ENCODE results near the gene VSTM4.

Gene VSTM4

DNA sequence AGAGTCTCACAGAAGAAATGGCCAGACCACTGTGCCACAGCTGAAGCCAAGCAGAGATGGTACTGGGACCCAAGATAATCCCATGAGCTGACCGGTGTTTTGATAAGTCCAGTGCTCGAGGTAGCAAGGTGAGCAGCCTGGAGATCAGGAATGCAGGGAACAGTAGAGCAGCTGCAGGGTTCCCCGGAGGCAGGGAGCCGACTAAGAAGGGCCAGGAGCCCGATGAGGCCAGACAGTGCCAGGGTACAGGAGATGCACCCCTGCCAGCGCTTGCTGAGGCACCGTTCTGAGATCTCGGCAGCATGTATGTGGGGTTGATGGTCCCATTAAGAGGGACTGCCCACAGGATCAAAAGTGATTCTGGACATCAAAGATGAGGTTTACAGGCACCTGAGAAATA lies 47.1 kb downstream of the VSTM4 start:
- DNase-seq = no peak

GRCh38 chr10:49066944-49067730 lies 48.2 kb downstream of the VSTM4 start:
- DNase-seq = no peak

GRCh38 chr10:49062229-49062628 lies 53.1 kb downstream of the VSTM4 start:
- no peak for DNase-seq

- no peak for DNase-seq
Observed at GRCh38 chr10:49061667-49062066, 53.7 kb downstream of the VSTM4 start.

GRCh38 chr10:49058463-49059255 lies 56.7 kb downstream of the VSTM4 start:
- DNase-seq = no peak

- no peak for DNase-seq
Observed at GRCh38 chr10:49057231-49057880, 58.0 kb downstream of the VSTM4 start.

- DNase-seq = no peak
Observed at GRCh38 chr10:49056356-49056755, 59.0 kb downstream of the VSTM4 start.

GRCh38 chr10:49055221-49055849 lies 60.0 kb downstream of the VSTM4 start:
- no peak for DNase-seq

GRCh38 chr10:49054753-49055152 lies 60.6 kb downstream of the VSTM4 start:
- no peak for DNase-seq

DNA sequence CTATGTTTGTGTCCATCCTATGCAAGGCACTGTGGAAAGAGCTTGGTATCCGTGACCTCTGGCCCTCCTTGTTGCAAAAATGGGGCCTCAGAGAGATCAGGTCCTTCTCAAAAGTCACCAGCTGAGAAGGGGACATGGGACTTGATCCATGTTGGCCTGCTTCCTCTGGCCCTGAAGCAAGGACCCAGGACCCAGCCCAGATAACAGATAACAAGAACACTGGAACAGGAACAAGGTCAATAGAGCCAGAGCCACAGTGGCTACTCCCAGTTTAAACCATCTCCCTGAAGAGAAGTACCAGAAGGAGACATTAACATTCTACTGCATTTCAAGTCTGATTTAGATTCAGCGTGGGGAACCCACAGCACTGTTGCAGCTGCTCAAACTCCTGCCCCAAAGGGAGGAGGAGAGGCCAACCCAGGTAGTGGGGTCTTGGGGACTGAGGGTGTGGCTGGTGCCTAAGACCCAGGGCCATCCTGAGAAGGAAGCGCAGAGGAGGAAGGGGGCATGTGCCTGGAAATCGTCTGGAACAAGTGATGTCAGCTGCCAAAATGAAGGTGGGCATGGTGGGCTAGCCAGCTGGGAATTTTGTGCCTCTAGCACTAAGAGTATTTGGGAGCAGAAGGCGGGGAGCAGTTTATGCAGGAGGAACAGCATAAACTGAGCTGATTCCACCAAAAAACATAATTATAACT lies 61.2 kb downstream of the VSTM4 start:
- DNase-seq = no peak

DNA sequence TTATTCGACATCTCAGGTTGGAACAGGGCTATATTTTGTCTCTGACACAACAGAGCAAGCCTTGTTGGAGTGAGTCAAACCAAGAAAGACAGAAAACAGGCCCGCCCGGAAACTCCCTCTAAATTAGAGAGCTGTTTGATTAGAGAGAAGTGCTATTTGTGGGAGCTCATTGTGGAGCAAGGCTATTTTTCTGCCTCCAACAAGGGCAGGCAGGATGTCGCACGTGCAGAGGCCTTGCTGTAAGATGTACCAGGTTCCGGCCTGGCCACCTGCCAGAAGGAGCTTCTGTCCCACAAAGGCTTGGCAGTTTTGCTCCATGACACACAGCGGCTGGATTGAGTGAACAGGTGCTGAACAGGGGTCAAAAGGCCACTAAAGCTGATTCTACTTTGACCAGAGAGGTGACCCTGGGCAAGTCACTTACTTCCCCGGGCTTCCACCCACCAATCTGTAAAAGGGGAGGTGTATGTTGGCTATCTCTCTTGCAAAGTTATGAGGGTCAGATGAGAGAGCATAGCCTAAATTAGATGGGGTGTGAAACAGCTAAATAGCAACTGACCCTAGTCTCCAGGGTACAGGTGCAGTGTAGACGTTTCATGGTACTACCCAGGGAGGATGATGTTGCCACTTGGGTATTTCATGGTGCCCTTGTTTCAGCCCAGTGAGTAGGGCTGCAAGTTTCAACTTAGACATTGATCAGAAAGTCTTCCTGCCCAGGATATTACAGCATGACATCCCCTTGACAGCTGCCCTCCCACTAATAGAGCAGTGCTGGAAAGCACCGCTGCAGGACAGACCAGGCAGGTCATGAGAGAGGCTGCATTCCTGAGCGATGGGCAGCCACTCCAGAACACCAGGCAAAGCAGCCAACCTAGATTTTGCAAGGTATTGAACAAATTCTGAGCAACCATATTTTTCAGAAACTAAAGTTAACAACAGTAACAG lies 62.0 kb downstream of the VSTM4 start:
- DNase-seq = no peak

- DNase-seq = no peak
Observed at GRCh38 chr10:49052069-49052468, 63.3 kb downstream of the VSTM4 start.

DNA sequence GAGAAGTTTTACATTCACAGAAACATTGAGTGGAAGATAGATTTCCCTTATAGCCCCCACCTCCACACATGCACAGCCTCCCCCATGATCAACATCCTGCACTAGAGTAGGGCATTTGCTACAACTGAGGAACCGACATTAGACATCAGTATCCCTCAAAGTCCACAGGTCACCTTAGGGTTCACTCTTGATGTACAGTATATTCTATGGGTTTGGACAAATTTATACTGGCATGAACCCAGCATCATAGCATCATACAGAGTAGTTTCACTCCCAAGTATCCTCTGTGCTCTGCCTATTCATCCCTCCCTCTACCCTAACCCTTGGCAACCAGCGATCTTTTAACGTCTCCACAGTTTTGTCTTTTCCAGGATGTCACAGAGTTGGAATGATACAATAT lies 64.4 kb downstream of the VSTM4 start:
- no peak for DNase-seq

GRCh38 chr10:49050366-49050765 lies 65.0 kb downstream of the VSTM4 start:
- no peak for DNase-seq

- DNase-seq = no peak
Observed at GRCh38 chr10:49049660-49050059, 65.7 kb downstream of the VSTM4 start.

- DNase-seq = no peak
Observed at GRCh38 chr10:49047128-49047639, 68.1 kb downstream of the VSTM4 start.

DNA sequence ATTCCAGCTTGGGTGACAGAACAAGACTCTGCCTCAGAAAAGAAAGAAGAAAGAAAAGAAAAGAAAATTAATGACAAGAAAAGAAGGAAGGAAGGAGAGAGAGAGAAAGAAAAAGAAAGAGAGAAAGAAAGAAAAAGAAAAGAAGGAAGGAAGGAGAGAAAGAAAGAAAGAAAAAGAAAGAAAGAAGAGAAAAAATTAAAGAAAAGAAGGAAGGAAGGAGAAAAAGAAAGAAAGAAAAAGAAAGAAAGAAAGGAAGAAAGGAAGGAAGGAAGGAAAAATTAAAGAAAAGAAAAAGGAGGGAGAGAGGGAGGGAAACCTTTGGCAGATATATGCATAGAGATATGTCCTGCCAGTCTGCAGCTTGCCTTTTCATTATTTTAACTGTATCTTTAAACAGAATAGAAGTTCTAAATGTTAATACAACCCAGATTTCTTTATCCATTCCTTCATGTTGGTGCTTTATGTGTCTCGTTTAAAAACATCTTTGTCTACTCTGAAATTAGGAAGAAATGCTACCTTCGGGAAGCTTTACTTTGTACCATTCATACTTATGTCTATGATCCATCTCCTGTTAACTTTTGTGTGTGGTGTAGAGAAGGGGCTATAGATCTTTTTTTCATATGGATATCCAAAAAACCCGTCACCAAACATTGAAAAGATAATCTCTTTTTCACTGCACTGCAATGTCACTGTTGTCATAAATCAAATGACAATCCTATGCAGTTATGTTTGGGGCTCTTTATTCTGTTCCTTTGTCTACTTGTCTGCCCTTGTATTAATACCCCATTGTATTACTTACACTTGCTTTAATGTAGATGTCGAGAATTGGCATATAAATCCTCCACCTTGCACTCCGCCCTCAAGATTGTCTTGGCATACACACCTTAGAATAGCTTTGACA lies 70.8 kb downstream of the VSTM4 start:
- DNase-seq = no peak

DNA sequence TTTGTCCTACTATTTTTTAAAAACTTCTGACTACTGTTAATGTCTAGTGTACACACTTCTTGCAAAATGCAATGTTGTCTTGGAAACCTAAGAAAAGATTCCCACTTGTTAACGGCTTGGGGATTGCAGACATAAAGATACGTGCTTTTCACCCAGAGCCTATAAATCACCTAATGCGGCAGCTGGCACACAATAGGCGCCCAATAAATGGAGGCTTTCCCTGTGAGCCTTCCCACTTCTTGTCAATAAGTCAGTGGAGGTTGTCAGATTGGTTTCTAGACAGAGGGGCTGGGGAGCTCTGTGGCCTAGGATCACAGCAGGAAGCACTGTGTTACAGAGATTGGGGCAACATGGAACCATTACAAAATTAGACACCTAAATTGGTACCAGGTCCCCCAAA lies 74.7 kb downstream of the VSTM4 start:
- DNase-seq = no peak

DNA sequence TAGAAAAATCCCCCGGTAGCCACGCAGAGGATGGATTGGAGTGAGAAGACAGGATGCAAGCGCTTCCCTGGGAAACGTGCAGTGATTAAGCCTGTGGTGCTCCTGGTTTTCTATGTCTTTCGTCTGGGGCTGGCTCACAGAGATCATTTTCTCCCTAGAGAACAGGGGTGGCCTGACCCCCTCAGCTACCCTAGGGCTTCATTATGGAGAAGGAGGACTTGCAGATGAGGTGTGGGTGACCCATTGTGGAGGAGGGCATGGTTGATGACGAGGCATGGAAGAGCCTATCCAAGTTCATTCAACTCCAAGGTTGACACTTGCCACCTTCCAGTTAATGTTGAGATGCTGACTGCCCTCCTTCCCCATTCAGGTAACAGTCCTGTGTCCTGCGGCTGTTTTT lies 75.9 kb downstream of the VSTM4 start:
- DNase-seq = no peak

GRCh38 chr10:49038711-49039110 lies 76.6 kb downstream of the VSTM4 start:
- DNase-seq = no peak
